ENCODE measurements around the gene NR2F1. TPM values are rescaled to one million over a fixed set of nuclear protein-coding genes. Genes with fewer than 3 reads are reported as not detected.

Gene NR2F1
- total RNA-seq, 1 donor from 2014 or later, result 2.1 TPM

DNA sequence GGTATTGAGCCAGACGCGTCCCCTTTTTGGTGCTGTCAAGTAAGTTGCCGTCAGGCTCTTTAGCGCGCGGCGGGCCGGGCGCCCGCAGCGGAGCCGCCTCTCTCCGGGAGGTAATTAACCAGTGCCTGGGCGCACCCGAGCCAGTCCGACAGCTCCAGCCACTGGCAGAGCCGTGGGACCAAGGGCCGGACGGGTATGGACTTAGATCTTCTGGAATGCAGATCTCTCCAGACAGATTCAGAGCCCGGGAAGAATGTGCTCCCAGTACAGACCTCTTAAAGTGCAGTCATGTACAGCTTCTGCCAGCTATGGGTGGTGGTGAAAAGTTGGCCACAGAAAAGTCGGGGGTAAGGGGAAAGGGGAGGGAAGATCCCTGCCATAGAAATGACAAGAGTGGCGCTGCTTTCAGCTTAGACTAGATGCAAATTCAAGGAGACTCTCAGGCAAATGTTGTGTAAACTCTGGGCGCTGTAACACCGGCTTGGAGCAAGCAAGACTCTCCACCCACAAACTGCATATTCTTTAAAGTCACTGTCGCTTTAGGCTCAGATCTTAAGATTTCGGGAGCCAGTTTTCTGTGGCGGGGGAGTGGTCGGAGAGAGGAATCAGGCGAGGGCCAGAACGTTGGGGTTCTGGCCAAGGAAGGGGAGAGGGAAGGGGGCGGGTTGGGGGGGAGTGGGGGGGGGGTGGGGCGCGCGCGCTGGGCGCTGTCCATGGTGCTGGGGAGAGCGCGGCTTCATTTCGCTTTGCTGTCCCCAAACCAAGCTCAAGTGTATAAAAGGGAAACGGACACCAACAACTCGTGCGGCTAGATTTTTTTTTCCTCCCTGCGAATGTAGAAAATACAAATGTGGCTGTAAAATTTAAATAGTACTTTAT lies 29.2 kb downstream of the NR2F1 start:
- H3K4me3 Mint-ChIP-seq (ENCODE audit: unreplicated experiment), result no peak overlapping the region
- H3K27me3 Mint-ChIP-seq (ENCODE audit: unreplicated experiment), result peaks cover 29% of the 10 kb centered on the region
- no peak for DNase-seq (ENCODE audit: low spot score)
- peaks cover 3% of the 10 kb centered on the region for H3K4me1 Mint-ChIP-seq (ENCODE audit: unreplicated experiment)
- H3K9me3 Mint-ChIP-seq (ENCODE audit: unreplicated experiment), result no peaks in the 10 kb centered on the region
- no peaks in the 10 kb centered on the region for H3K36me3 Mint-ChIP-seq (ENCODE audit: low read depth, unreplicated experiment)
- no peak overlapping the region for H3K27ac Mint-ChIP-seq (ENCODE audit: unreplicated experiment)
- TF ChIP-seq, protein P1, sequence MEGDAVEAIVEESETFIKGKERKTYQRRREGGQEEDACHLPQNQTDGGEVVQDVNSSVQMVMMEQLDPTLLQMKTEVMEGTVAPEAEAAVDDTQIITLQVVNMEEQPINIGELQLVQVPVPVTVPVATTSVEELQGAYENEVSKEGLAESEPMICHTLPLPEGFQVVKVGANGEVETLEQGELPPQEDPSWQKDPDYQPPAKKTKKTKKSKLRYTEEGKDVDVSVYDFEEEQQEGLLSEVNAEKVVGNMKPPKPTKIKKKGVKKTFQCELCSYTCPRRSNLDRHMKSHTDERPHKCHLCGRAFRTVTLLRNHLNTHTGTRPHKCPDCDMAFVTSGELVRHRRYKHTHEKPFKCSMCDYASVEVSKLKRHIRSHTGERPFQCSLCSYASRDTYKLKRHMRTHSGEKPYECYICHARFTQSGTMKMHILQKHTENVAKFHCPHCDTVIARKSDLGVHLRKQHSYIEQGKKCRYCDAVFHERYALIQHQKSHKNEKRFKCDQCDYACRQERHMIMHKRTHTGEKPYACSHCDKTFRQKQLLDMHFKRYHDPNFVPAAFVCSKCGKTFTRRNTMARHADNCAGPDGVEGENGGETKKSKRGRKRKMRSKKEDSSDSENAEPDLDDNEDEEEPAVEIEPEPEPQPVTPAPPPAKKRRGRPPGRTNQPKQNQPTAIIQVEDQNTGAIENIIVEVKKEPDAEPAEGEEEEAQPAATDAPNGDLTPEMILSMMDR (IDR thresholded peaks at IDR 0.05; ENCODE audit: unreplicated experiment), result no peak

DNA sequence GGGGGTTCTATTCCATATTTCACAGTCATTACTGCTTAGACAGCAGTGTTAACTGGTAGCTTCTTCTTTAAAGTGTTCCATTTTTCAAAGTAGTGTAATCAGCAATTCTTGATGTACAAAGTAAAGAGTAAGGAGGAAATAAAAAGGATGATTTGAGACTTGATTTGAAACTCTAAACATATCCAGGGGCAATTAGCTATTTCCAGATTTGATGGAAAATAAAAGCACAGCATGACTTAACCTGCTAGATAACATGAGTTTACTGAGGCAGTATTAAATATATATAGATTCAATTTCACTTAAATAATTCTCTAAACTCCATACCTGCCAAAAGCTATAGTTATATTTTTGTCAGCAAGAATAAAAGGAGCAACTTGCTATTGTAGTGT lies 29.8 kb downstream of the NR2F1 start:
- Mint-ChIP-seq H3K4me3 (ENCODE audit: unreplicated experiment) (no peak overlapping the region), H3K4me1 (ENCODE audit: unreplicated experiment) (peaks cover 3% of the 10 kb centered on the region), H3K27me3 (ENCODE audit: unreplicated experiment) (peaks cover 29% of the 10 kb centered on the region), H3K36me3 (ENCODE audit: low read depth, unreplicated experiment) (no peaks in the 10 kb centered on the region), H3K9me3 (ENCODE audit: unreplicated experiment) (no peaks in the 10 kb centered on the region), H3K27ac (ENCODE audit: unreplicated experiment) (no peak overlapping the region)
- no peak for DNase-seq (ENCODE audit: low spot score)
- TF ChIP-seq, protein P1 (IDR thresholded peaks at IDR 0.05; ENCODE audit: unreplicated experiment), result no peak

DNA sequence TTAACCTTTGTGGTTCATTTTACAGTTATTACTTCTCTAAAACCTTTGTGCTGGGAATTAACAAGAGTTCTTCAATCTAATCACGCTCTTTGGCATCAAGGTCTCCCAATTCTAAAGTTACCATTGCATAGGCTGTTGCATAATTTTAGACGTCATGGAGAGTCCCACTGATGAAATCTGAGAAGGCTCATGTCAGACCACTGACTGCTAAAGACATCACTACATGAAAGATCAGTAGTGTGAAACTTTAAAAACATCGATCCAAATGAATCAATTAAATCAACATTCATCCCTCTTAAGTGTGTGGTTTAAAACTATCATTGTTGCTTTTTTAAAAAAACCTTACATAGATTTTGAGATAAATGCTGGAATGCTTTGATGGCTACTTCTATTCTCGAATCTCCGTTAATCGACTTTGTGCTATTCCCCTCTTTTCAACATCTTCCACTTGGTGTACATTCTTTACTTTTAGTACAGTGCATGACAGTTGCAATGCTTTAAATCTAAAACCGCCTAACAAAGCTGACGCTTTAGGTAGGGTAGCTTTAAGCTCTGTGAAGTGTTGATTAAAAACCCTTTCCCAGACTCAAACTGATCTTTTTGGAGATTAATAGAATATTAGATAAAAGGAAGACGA lies 33.6 kb downstream of the NR2F1 start:
- Mint-ChIP-seq H3K36me3 (ENCODE audit: low read depth, unreplicated experiment) (no peaks in the 10 kb centered on the region), H3K4me1 (ENCODE audit: unreplicated experiment) (peaks cover 6% of the 10 kb centered on the region), H3K9me3 (ENCODE audit: unreplicated experiment) (no peaks in the 10 kb centered on the region), H3K27me3 (ENCODE audit: unreplicated experiment) (peaks cover 35% of the 10 kb centered on the region), H3K4me3 (ENCODE audit: unreplicated experiment) (no peak overlapping the region), H3K27ac (ENCODE audit: unreplicated experiment) (no peak overlapping the region)
- TF ChIP-seq, protein P1 (IDR thresholded peaks at IDR 0.05; ENCODE audit: unreplicated experiment), result no peak
- no peak for DNase-seq (ENCODE audit: low spot score)

DNA sequence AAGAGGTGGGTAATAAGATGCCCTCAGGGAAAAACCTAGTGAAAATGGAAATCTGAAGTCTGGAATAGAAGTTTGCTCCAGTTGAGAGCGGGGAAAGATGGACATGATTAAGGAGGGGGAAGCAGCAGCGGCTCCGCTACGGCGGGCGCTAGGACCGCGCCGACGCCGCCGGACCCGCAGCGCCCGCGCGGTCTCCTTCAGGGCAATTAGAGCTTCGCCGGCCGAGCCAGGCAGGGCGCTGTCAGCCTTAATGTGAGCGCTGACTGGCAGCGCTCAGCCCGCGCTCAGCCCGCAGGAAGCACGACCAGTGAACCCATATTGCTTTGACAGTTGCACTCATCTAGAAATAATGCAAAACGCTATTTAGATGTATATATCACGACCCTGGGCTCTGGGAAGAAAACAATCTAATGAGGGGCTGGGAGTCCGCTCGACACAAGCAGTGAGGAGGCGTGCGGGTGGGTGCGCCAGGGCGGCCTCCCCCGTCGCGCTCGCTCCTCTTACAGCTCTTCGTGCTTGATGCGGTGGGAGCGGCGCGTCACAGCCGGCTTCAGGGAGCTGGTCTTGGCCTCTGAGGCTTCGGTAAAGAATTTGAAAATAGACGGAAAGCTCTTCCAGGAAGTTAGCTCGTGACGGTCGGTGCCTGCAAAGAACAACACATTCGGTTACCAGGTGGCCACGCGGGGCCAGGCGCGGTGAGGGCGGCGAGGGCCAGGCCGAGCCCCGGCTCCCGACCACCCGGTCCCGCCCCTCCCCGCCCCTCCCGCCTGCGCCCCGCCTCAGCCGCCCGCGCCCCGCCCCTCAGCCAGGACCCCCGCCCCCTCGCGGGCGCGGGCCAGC lies 37.7 kb downstream of the NR2F1 start:
- peak; percentile 71 for DNase-seq (ENCODE audit: low spot score)
- Mint-ChIP-seq H3K36me3 (ENCODE audit: low read depth, unreplicated experiment) (no peaks in the 10 kb centered on the region), H3K27me3 (ENCODE audit: unreplicated experiment) (peaks cover 24% of the 10 kb centered on the region), H3K4me1 (ENCODE audit: unreplicated experiment) (peaks cover 7% of the 10 kb centered on the region), H3K4me3 (ENCODE audit: unreplicated experiment) (peak overlapping the region; percentile 95), H3K27ac (ENCODE audit: unreplicated experiment) (peak overlapping the region; percentile 88), H3K9me3 (ENCODE audit: unreplicated experiment) (no peaks in the 10 kb centered on the region)
- TF ChIP-seq, protein P1 (IDR thresholded peaks at IDR 0.05; ENCODE audit: unreplicated experiment), result no peak
